CD1c-positive myeloid dendritic cell (primary cell): Measurements from ENCODE around the gene VSTM2L.
"Not testable (repeated sequence)": the region's sequence is repeated elsewhere in the genome, so short reads cannot be mapped to it uniquely, and the experiment has no call there.

Experiments
- DNase-seq: peaks from one replicate; pipeline ENCODE4 v3.0.0-alpha.2; 2016; ENCODE audit errors: extremely low spot score

Gene VSTM2L

DNA sequence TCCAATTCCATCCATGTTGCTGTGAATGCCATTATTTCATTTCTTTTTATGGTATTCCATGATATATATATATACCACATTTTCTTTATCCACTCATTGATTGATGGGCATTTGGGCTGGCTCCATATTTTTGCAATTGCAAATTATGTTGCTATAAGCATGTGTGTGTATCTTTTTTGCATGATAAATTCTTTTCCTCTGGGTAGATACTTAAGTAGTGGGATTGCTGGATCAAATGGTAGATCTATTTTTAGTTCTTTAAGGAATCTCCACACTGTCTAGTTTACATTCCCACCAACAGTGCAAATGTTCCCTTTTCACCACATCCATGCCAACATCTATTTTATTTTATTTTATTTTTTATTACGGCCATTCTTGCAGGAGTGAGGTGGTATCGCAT lies 60.6 kb downstream of the VSTM2L start:
- not testable (repeated sequence) for DNase-seq

DNA sequence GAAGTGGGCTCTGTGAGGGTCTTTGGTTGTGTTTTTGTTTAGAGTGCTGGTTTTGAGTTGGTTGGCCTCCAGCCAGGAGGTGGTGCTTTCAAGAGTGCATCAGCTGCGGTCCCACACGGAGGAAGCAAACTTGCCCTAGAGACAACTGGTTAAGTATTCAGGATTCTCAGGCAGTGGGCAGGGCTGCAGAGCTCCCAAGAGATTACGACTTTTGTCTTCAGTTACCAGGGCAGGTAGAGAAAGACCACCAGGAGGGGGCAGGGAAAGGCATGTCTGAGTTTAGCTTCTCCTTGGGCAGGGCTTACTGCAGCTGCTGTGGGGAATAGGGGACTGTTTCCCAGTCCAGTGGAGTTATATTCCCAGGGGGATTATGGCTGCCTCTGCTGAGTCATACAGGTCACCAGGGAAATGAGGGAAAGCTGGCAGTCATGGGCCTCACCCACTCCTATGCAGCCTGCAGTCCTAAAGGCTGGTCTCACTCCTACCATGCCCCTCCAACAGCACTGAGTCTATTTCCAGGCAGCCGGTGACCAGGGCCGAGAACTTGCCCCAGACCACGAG lies 66.0 kb downstream of the VSTM2L start:
- DNase-seq, result no peak

DNA sequence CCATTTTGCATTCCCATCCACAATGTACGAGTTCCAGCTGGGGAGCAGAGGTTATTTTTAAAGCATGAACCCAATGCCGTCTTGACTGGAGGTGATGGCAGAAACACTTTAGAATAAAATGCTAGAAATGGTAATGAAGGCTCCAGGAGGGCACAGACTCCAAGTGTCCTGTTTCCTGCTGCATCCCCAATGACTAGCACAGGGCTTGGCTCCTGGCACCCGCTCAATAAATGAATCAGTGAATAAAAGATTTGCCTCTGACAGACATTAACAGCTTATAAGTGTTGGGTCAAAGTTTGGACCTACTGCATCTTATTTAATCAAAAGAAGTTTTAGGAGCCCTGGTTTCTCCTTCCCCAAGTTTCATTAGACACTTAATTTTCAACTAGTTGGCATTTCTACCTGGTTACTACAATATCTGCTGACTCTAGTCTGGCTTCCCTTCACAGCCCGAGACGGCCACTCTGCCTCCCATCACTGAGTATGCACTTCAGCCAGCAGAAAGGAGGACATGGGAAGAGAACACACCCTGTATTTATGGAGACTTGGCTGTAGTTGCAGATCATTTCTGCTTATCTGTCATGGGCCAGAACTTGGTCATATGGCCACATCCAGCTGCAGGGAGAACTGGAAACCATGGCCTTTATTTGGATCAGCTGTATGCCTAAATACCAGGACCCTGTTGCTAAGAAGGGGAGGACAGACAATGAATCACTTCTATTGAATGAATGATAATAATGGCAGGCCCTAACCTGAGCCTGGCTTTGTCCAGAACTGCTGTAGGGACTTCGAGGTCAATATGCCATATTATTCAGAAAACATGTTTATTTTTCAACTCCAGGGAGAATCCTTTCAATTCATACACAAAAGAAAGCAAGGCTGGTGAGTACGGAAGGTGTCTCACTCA lies 67.3 kb downstream of the VSTM2L start:
- no peak for DNase-seq

DNA sequence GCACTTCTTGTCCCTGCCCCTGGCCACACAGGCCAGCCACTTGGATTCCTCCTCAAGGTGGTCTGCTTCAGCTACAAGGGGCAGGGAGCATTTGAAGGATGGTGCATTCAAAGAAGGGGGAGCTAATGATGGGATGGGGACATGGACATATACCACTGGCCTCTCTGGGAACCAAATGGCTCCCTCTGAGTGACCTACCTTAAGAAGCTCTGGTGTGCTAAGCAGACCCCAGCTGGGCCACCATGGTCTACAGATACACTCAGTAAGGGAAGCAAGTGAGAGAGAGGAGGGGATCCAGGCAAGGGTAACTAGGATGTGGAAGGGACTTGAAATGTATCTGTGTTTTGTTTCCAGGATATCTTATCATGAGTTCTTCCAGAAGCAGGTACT lies 67.9 kb downstream of the VSTM2L start:
- DNase-seq, result no peak

DNA sequence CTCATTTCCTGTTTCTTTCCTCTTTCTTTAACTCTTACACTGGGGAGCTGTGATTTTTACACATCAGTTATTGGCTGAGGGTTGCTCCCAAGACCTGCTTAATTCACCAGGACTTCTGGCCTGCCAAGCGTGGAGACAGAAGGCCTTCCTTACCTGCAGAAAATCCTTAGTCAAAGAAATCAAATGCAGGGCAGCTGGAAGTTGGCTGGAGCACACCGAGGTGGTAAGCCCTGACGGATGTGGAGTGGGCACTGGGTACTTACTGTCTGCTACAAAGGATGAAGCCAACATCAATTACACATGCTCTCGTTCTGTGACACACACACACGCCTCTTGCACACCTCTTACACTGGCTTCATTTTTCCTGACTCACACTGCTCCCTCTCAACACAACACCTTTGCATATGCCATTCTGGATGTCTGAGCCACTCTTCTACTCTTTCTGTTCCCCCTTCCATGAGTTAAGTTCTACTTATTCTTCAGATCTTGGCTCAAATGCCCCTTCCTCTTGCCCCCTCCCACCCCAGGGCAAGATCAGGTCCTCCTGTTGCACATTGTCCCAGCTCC lies 68.7 kb downstream of the VSTM2L start:
- no peak for DNase-seq

DNA sequence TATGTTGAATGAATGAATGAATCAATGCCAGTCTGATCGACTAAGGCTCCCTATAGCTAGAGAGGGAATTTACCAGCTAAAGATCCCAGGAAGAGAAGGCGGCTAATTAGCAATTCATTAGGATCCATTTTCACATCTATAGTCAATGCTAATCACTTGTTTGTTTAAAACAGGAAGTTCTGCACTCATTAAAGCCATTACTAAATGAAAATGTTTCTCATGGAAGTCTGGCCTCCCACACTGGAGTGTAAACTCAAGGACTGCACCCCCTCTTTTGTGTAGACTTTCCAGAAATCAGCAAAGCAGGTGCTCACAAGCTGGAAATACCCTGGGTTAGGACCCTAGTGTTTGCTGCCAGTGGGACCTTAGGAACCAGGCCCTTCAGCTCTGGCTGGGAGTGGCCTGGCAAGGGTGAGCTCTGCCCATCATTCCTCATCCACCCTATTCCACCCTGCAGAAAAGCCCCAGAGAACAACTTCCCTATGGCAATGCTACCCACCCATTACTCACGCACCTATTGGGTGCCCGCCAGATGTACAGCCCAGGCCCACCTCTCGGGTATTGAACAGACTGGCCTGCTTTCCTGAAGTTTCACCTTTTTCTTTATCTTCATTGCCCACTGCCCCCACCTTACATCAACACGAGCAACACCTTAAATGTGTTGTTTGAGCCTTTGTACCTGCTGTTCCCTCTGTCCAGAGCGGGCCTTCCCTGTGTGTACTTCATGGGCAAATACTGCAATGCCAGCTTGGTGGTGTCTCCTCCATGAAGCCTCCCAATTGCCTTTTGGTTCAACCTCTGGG lies 69.5 kb downstream of the VSTM2L start:
- no peak for DNase-seq

DNA sequence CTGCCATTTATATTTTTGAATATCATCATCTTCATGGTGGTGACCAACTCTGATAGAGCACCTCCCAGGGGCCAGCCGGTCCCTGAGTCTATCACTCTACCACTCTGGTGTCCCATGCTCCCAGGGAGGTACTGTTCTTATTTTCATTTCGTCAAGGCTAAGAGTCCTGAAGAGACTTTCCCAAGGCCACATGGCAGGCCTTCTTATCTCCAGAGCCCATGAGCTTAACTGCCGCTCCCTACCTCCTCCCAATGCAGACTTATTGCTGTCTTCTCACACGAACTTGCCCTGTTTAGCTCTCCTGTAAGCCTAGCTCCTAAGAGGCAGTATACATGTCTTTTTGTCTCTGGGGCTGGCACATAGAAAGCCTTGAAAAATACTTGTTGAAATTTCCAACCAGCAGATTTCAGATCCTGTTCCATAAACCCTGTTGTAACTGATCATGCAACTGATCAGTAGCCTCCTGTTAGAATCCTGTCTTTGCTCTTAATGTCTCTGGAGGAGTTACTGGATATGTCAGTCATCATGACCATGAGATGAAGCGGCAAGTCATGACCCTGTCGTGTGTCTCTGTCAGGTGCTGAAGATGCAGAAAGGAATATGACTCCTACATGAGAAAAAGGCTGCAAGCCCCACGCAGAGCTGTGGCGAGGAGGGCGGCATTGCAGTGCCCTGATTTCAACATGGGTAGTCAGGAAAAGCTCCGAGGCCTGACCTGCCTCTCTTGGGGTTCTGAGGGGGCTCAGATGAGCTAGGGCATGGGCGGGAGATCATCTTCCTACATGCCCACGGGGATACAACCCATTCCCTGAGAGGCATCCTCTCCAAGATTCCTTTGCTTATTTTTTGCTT lies 70.4 kb downstream of the VSTM2L start:
- no peak for DNase-seq

DNA sequence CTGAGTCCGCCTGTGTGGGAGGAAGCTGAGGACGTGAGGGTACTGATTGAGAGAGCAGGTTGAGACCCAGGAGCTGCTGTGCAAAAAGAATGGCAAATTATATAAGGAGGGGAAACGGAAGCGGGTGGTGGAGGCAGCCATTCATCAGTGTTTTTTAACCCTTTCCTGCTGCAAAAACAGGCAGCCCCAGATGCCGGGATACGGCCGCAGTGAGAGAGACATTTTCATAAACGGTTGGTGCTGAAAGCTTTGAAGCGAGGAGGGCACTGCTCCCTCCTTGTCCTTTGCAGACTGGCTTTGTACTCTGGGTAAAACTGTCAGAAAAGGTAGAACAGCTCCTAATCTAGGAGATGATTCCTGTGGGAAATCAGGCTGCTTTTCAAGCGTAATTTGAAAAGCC lies 74.0 kb downstream of the VSTM2L start:
- no peak for DNase-seq

DNA sequence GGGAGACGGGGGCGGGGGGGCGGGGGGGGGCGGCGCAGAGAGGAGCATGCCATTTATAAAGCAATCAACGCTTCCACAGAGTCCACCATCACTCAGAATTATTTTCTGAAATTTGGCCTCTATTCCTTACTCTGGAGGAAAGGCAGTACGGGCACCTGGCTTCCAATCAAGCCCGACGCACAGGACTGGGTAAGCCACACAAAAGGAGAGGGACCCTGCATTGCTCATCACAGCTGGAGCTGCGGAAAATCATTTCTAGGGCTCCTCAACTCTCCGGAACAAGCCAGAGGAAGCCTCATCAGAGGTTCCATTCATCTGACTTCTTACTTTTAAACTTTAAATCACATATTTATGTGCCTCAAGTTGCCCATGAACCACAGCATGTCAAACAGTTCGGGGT lies 74.4 kb downstream of the VSTM2L start:
- no peak for DNase-seq

DNA sequence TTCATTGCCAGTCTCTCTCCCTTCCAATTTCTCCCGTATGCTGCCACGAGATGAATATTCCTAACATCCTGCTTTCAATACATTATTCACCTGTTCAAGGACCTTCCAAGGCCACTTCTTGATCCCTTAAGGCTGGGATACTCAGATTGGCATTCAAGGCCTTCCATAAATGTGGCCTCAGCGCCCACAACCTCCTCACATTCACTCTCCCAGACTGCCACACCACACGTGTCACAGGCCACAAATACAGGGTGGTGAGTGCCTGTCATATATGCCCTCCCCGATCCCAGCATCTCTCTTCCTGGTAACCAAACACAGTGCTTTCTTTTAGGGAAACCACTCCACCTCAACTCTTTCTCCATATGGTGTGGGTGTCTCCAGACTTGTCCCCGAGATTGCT lies 74.9 kb downstream of the VSTM2L start:
- no peak for DNase-seq

DNA sequence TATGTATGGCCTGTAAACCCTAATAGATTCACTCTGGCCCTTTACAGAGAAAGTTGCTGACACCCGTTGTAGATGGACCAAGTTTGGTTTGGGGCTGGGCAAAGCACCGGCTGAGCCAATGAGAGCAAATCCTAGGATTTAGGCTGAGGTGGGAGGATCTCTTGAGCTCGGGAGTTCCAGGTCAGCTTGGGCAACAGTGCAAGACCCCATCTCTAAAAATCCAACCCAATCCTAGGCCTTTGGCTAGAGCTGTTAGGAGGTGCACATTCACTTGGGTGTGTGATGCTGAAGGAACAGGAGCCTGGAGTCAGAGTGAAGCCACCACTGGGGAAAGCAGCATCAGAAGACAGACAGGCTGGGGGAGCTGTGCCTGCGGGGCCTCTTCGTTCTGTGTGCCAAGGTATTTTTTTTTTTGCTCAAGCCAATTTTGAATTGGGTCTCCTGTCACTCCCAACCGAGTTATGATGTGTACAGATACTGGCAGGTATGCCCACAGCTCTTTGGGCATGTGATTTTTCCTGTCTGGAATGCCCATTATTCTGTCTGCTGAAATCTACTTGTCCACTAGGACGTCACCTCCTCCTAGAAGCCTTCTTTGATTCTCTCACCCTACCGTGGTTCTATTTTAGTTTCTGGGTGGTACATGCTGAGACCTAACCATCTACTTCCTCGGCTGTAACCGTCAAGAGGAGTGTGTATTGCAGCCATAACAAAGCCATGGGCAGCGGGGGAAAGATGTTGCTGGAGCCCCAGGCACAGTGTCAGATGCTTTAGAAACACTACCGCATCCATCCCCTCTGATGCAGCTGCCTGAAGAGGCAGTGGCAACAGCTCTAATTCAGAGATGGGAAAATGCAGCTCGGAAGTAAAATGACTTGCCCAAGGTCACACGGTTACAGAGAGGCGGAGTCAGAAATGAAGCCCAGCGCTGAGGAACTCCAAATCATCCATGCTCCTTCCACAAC lies 76.4 kb downstream of the VSTM2L start:
- no peak for DNase-seq

DNA sequence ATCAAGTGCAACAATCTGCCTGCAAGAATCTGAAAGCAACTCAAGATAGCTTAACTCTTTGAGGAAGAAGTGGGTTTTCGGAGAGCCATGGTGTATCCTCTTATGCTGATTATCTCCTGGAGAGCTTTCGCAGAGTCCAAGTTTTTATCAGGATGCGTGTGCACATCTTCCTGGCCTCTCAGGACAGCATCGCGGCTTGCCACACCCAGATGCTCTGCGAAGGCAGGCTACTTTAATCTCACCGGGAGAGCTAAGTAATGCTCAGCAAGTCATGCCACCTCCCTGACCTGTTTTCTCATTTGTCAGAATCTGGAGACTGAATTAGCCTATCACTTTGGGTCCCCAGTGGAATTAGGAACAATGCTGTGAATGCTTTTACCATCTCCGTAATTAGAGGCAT lies 77.5 kb downstream of the VSTM2L start:
- DNase-seq, result no peak

DNA sequence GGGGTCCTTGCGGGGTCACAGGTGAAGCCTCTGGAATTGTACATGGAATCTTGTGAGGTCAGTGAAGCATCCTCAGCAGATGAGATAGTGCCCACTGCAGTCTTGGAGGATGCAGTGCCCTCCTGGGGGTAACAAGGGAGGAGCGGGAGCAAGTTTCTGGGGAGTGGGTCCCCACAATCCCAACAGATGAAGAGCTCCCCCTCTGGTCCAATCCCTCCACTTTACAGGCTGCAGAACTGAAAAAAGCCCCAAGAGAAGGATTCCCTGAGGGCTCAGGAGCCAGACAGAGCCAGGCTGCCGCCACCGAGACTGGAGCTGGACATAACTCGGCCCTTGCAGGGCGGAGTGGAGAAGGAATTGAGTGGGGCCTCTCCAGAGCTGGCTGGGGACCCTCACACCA lies 77.9 kb downstream of the VSTM2L start:
- DNase-seq, result no peak

DNA sequence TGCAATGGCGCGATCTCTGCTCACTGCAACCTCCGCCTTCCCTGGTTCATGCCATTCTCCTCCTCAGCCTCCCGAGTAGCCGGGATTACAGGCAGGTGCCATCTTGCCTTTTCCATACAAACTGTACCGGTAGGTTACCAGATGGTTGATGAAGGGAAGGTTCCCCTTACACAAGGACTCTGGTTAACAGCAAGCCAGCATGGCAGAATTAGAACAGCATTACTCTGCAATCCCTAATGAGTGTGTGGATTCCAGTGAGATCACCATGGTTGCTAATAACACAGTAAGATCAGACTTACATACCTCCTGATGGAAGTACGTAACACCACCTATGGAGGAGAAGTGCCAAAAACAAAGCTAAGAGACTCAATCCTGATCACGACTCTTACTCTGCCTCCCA lies 78.6 kb downstream of the VSTM2L start:
- no peak for DNase-seq

DNA sequence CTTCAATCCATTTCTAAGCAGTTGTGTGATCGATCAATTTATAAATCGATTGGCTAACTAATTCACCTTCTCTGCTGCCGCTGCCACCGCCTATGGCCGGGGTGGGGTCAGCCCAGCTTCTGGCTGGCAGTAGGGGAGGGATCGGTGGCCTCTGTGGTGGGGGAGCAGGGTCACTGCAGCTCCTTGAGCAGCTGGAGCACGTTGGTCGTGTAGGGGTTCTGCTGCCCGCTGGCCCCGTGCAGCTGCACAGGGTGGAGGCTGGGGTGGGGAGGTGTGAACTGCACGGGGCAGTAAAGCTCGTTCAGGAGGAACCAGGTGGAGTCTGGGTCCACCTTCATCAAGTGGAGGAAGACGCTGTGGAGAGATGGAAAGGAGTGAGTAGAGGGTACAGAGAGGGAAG lies 80.4 kb downstream of the VSTM2L start:
- no peak for DNase-seq

DNA sequence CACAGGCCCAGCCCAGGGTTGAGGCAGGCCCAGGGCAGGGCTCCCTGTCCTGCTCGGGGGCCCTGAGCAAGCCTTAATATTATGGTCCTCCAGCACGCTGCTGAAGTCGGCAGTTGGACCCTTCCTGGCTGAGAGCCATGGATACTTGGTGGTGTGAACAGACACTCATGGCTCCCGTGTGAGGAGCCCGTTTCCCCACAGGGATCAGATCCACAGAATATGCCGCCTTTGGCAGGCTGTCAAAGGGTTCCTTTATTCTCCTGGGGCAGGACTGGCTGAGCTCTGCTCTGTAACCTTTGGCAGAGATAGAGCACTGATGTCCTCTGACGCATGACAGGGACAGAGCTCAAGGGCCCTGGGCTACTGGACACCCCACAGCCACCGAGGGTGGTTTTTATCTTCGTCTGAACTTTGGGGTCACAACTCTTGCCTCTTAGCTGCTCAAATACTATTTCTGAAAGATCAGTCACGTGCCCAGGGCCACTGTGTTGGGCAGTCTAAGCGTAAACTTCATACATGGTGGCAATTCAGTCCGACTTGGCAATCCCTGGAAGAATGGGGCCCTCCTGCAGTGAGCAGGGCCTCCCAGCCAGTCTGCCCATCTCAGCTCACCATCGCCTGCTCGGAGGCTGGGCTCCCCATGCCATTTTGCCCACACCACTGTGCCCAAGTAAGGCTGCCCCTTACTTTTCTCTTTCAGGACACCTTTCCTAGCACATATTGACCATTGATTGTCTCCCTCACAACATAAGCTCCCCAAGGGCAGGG lies 81.3 kb downstream of the VSTM2L start:
- no peak for DNase-seq

DNA sequence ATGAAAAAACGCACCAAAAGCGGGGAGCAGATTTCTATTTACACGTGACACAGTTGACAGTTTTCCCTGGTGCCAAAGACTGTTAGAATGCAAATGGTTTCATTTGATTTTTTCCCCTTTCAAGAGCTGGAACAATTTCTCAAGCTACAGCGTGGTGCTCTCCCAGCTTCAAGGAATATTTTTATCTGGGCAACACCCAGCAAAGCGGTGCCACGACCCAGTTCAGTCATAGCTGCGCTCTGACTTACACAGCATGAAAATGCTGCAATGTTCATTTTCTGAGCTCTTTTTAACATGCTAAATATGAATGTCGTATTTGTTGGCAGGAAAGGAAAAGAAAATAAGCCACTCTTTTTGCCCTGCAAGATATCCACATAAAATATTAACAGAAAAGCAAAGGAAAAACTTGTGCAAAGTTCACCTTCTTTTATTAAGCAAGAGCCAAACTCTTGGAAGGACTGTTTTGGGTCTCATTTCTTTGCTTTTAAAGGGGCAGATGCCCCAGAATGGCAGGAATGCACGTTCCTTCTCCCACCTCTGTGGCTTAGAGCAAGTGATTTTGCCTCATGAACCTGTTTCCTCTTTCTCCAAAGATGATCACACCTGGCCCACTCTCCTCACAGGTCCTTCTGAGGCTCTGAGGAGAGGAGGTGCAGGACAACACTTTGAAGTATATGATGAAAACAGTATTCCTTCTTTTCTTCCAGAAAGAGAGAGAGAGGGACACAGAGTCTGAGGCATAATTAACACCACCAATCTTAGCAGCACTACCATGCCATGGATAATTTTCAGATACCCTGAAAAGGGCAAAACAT lies 83.3 kb downstream of the VSTM2L start:
- no peak for DNase-seq

DNA sequence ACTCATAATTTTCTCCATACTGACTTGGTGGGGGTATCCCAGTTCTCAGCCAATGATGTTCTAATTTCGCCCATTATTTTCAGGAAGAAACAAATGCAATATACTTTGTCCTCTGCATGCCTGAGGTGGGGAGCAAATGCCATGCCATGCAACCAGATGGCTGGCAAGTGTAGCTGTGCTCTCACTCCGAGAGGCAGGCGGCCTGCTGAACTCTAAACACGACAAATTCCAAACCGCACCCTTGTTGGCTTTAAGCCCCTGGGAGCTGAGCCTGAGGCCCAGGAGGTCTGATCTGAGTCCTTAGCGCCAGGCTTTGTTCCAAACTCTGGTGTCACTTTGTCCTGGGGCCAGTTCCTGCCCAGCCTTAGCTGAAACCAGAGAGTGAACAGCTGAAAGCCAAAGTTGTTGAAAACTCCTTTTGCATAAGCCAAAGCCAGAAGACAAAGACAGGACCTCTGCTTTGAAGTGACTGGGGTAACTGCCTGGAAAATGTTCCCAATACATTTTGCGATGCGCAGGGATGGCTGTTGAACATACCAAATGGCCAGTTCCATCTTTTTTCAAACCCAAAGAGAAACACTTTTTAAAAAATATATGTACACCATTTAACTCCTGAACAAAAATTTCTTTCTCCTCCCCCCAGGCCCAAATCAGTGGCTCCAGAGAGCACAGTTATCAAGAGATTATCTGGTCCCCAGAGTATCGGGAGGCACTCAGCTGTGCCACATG lies 84.1 kb downstream of the VSTM2L start:
- no peak for DNase-seq
